Activated CD8-positive, alpha-beta memory T cell treated with anti-CD3 and anti-CD28 coated beads for 1 hour (primary cell): ENCODE results near the gene SLC35G4.
"Not testable (repeated sequence)": the region's sequence is repeated elsewhere in the genome, so short reads cannot be mapped to it uniquely, and the experiment has no call there.

Source experiments
- DNase-seq, 2 donors: peaks; one replicate each; pipeline ENCODE4 v3.0.0-alpha.2; 2020; ENCODE audit warnings: low read depth in 1 of 2; ENCODE audit errors: extremely low read depth in 1 of 2

The SLC35G4 gene

GRCh38 chr18:11609488-11609887, at the start of gene SLC35G4:
TSS of gene SLC35G4 (plus strand) at chr18:11609596. CDS start at chr18:11609596, 0 bp downstream.
- not testable (repeated sequence) for DNase-seq

GRCh38 chr18:11561293-11561692, 48.1 kb upstream of the SLC35G4 start:
- DNase-seq, result no peak

GRCh38 chr18:11565716-11566115, 43.7 kb upstream of the SLC35G4 start:
- no peak for DNase-seq

- DNase-seq, result no peak
These were observed 43.0 kb upstream of the SLC35G4 start for GRCh38 chr18:11566236-11566965.

- no peak for DNase-seq
These were observed 42.0 kb upstream of the SLC35G4 start for GRCh38 chr18:11567396-11567795.

GRCh38 chr18:11570073-11570588, 39.3 kb upstream of the SLC35G4 start:
- DNase-seq, result no peak

GRCh38 chr18:11570769-11571412, 38.5 kb upstream of the SLC35G4 start:
- DNase-seq, result no peak

GRCh38 chr18:11572201-11572600, 37.2 kb upstream of the SLC35G4 start:
- no peak for DNase-seq

GRCh38 chr18:11574545-11574944, 34.9 kb upstream of the SLC35G4 start:
- DNase-seq, result no peak

- DNase-seq, result no peak
These were observed 31.9 kb upstream of the SLC35G4 start for GRCh38 chr18:11577271-11578112.

GRCh38 chr18:11578799-11579198, 30.6 kb upstream of the SLC35G4 start:
- DNase-seq, result no peak

GRCh38 chr18:11579916-11580315, 29.5 kb upstream of the SLC35G4 start:
- DNase-seq, result no peak

GRCh38 chr18:11581286-11581685, 28.1 kb upstream of the SLC35G4 start:
- no peak for DNase-seq

- no peak for DNase-seq
These were observed 23.8 kb upstream of the SLC35G4 start for GRCh38 chr18:11585596-11585995.

- DNase-seq, result no peak
These were observed 22.5 kb upstream of the SLC35G4 start for GRCh38 chr18:11586896-11587295.

GRCh38 chr18:11587432-11587831, 22.0 kb upstream of the SLC35G4 start:
- DNase-seq, result no peak

- DNase-seq, result no peak
These were observed 21.6 kb upstream of the SLC35G4 start for GRCh38 chr18:11587846-11588245.

GRCh38 chr18:11591957-11592356, 17.4 kb upstream of the SLC35G4 start:
- no peak for DNase-seq

- no peak for DNase-seq
These were observed 9.1 kb upstream of the SLC35G4 start for GRCh38 chr18:11600321-11600720.

GRCh38 chr18:11607906-11608305, 1.5 kb upstream of the SLC35G4 start:
- no peak for DNase-seq

- not testable (repeated sequence) for DNase-seq
These were observed 778 bp upstream of the SLC35G4 start for GRCh38 chr18:11608618-11609017.
